Midbrain (tissue), 1 donor: ENCODE results near the gene ZNF428.

ENCODE experiments used
- DNase-seq: peaks from one replicate; lab custom pipeline; 2025; lab: John Stamatoyannopoulos, UW

ZNF428 gene

GRCh38 chr19:43616954-43617353, 2.5 kb downstream of the ZNF428 start:
- DNase-seq = no peak

- DNase-seq = no peak
Observed at GRCh38 chr19:43616306-43616705, 3.1 kb downstream of the ZNF428 start.

- DNase-seq = no peak
Observed at GRCh38 chr19:43612374-43612773, 7.1 kb downstream of the ZNF428 start.

- DNase-seq = no peak
Observed at GRCh38 chr19:43611788-43612187, 7.6 kb downstream of the ZNF428 start, which contains the start of gene SRRM5. Gene SRRM5 (plus strand): TSS chr19:43612088. CDS start chr19:43612122, 34 bp downstream.

- DNase-seq = no peak
Observed at GRCh38 chr19:43610493-43610892, 8.9 kb downstream of the ZNF428 start.

GRCh38 chr19:43609872-43610271, 9.6 kb downstream of the ZNF428 start:
- DNase-seq = no peak

- DNase-seq = no peak
Observed at GRCh38 chr19:43607238-43608205, 11.9 kb downstream of the ZNF428 start.

- no peak for DNase-seq
Observed at GRCh38 chr19:43606569-43607229, 12.7 kb downstream of the ZNF428 start.

GRCh38 chr19:43605875-43606568, 13.4 kb downstream of the ZNF428 start:
- DNase-seq = no peak

- peak; percentile 10 for DNase-seq
Observed at GRCh38 chr19:43600326-43600725, 19.1 kb downstream of the ZNF428 start.

GRCh38 chr19:43599635-43600295, 19.7 kb downstream of the ZNF428 start:
- DNase-seq = no peak

GRCh38 chr19:43598445-43599240, 20.8 kb downstream of the ZNF428 start:
- no peak for DNase-seq

- DNase-seq = no peak
Observed at GRCh38 chr19:43597876-43598275, 21.6 kb downstream of the ZNF428 start.

- no peak for DNase-seq
Observed at GRCh38 chr19:43596842-43597461, 22.5 kb downstream of the ZNF428 start.

- DNase-seq = peak; percentile 100
Observed at GRCh38 chr19:43595999-43596841, 23.2 kb downstream of the ZNF428 start, which contains the start of the genes IRGQ and ZNF576. Gene IRGQ (minus strand): TSS chr19:43596134. CDS start chr19:43595338, 796 bp downstream. Gene ZNF576 (plus strand): TSS chr19:43596595. CDS start chr19:43597109, 514 bp downstream.

- DNase-seq = peak; percentile 32
Observed at GRCh38 chr19:43595605-43595998, 23.8 kb downstream of the ZNF428 start.

GRCh38 chr19:43594710-43595604, 24.5 kb downstream of the ZNF428 start:
- DNase-seq = no peak

GRCh38 chr19:43594081-43594697, 25.2 kb downstream of the ZNF428 start:
- DNase-seq = no peak
